Transverse colon (tissue), 4 donors: ENCODE data around the gene SCG2. TPM values are rescaled to one million over a fixed set of nuclear protein-coding genes. Genes with fewer than 3 reads are reported as not detected.

Source experiments
- DNase-seq: peaks from one replicate; pipeline ENCODE4 v3.0.0-alpha.2; 2019
- H3K27ac ChIP-seq, 4 donors: fragments of 200-600 bp; sonication (generic); 2 replicates each; pipeline ENCODE4 v1.5.1; 2016 to 2018; ENCODE audit warnings: inconsistent platforms in 4 of 4
- H3K27me3 ChIP-seq: fragments of 200-600 bp; sonication (generic); 2 replicates; pipeline ENCODE4 v1.5.1; 2017; ENCODE audit warnings: inconsistent platforms
- H3K36me3 ChIP-seq, 4 donors: fragments of 200-600 bp; sonication (generic); 2 replicates each; pipeline ENCODE4 v1.5.1; 2017 to 2019; ENCODE audit warnings: inconsistent platforms in 4 of 4
- H3K4me1 ChIP-seq, 4 donors: fragments of 200-600 bp; sonication (generic); 2 replicates each; pipeline ENCODE4 v1.5.1; 2017 to 2020; ENCODE audit warnings: inconsistent platforms in 4 of 4
- H3K4me3 ChIP-seq, 4 donors: fragments of 200-600 bp; sonication (generic); 1 replicate in 1 of 4; 2 replicates in 3 of 4; pipeline versions ENCODE4 v1.5.1 to v1.6.1; 2017 to 2019; ENCODE audit warnings: inconsistent platforms in 4 of 4
- H3K9me3 ChIP-seq, 2 donors: fragments of 200-600 bp; sonication (generic); 2 replicates each; pipeline ENCODE4 v1.5.1; 2017 to 2019; ENCODE audit warnings: inconsistent platforms in 2 of 2
- EP300 ChIP-seq: sonication (generic); formaldehyde crosslinking; IDR thresholded peaks from one replicate; pipeline ENCODE4 v1.6.1; 2017; ENCODE audit warnings: antibody characterized with exemption, low read depth
- POLR2A ChIP-seq: fragments of 450-650 bp; IDR thresholded peaks from one replicate; pipeline ENCODE4 v1.6.1; 2016; ENCODE audit warnings: antibody characterized with exemption, mild to moderate bottlenecking, moderate library complexity
- POLR2AphosphoS5 ChIP-seq, 3 donors: sonication (generic); formaldehyde crosslinking; IDR thresholded peaks; one replicate each; pipeline ENCODE4 v1.6.1; 2016; ENCODE audit warnings: antibody characterized with exemption in 3 of 3
- WGBS, 2 donors: methylation state at CpG; one replicate each; pipeline ENCODE4 v1.1.5; 2018; ENCODE audit warnings: low coverage in 1 of 2; 5-methylcytosine and 5-hydroxymethylcytosine counted together
- in situ Hi-C, 4 donors: fragments of 200-750 bp; cut with MboI; loops; one replicate each; pipeline versions ENCODE4 v1.15.0 to v1.15.1; 2017; ENCODE audit warnings: low sequenced_read_pairs in 3 of 4, low pct_ligation_motif_present in 1 of 4, low pct_unique_long_range_greater_than_20kb in 1 of 4
- intact Hi-C: fragments of 100-400 bp; cut with DNase I; formaldehyde crosslinking; loops from one replicate; pipeline ENCODE4 v1.15.1; 2023; ENCODE audit warnings: low total_unique reads
- total RNA-seq, 4 donors: library from RNA; depleted of rRNA; stranded (reverse); fragments of >200 nt; gene quantifications; one replicate each; pipeline ENCODE4 v1.1.0, GENCODE V29; 2016
- TF ChIP-seq, protein P1 (sequence below), 5 experiments: fragments of 200-600 bp in 3 of 5; fragments of 450-650 bp in 2 of 5; sonication (generic) in 3 of 5; IDR thresholded peaks; 1 replicate in 2 of 5; 2 replicates in 3 of 5; pipeline ENCODE4 v1.5.1; 2016 to 2017; ENCODE audit warnings: antibody characterized with exemption in 5 of 5, inconsistent platforms in 3 of 5, mild to moderate bottlenecking in 2 of 5, moderate library complexity in 1 of 5

Gene SCG2
- total RNA-seq, 4 donors from 2014 or later, result 0.37 to 9.6 (median 4.5) TPM

- no peaks in the 10 kb centered on the region for H3K9me3 ChIP-seq
- no peak for DNase-seq
- intact Hi-C loops (no loop called here), in situ Hi-C loops (loop anchor here in 1 of 4 donors (25.0 kb wide), 1 partner anchor 615 kb away; no protein-coding TSS in a partner anchor)
- 75 to 90% methylated on average over 5 of the region's 5 CpGs for WGBS, 2 donors
- no peaks in the 10 kb centered on the region for H3K27me3 ChIP-seq
- H3K27ac ChIP-seq, result no peak overlapping the region
- no peaks in the 10 kb centered on the region for H3K4me1 ChIP-seq
- TF ChIP-seq, protein P1, sequence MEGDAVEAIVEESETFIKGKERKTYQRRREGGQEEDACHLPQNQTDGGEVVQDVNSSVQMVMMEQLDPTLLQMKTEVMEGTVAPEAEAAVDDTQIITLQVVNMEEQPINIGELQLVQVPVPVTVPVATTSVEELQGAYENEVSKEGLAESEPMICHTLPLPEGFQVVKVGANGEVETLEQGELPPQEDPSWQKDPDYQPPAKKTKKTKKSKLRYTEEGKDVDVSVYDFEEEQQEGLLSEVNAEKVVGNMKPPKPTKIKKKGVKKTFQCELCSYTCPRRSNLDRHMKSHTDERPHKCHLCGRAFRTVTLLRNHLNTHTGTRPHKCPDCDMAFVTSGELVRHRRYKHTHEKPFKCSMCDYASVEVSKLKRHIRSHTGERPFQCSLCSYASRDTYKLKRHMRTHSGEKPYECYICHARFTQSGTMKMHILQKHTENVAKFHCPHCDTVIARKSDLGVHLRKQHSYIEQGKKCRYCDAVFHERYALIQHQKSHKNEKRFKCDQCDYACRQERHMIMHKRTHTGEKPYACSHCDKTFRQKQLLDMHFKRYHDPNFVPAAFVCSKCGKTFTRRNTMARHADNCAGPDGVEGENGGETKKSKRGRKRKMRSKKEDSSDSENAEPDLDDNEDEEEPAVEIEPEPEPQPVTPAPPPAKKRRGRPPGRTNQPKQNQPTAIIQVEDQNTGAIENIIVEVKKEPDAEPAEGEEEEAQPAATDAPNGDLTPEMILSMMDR (IDR thresholded peaks at IDR 0.05), result no peak
- TF ChIP-seq EP300 (no peak), POLR2A (no peak), POLR2AphosphoS5 (IDR thresholded peaks at IDR 0.05) (no peak)
- H3K36me3 ChIP-seq, result no peaks in the 10 kb centered on the region
- H3K4me3 ChIP-seq, result no peak overlapping the region
These were observed 25.3 kb downstream of the SCG2 start for GRCh38 chr2:223576873-223577272.

GRCh38 chr2:223570784-223571183 is 31.4 kb downstream of the SCG2 start:
- TF ChIP-seq POLR2A, result no peak
- TF ChIP-seq, protein P1 (IDR thresholded peaks at IDR 0.05), result no peak
- TF ChIP-seq POLR2AphosphoS5 (IDR thresholded peaks at IDR 0.05), result no peak
- TF ChIP-seq EP300, result no peak
- no peaks in the 10 kb centered on the region for H3K9me3 ChIP-seq
- no peak for DNase-seq
- no peaks in the 10 kb centered on the region for H3K27me3 ChIP-seq
- H3K27ac ChIP-seq, result no peak overlapping the region
- WGBS, 2 donors, result 80 to 89% methylated on average over 2 of the region's 2 CpGs
- intact Hi-C loops, result no loop called here
- H3K4me1 ChIP-seq, result no peaks in the 10 kb centered on the region
- H3K4me3 ChIP-seq, result no peak overlapping the region
- no peaks in the 10 kb centered on the region for H3K36me3 ChIP-seq
- in situ Hi-C loops, result no loop called here

DNA sequence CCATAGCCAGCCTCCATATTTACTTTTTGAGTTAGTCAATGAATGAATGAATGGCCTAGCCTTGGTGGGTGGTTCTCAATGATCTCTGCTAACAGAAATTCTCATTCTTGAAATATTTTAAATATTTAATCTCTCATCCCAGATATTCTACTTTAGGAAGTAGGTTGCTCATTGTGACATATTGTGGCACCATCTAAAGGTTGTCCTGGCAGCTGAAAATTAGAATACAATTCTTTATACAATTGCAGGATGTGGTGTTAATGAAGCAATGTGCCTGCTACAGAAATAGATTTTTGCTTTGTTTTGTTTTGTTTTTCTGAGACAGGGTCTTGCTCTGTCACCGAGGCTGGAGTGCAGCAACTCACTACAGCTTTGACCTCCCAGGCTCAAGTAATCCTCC is 35.8 kb downstream of the SCG2 start:
- no peak for DNase-seq
- in situ Hi-C loops, result no loop called here
- H3K27ac ChIP-seq, result no peak overlapping the region
- H3K27me3 ChIP-seq, result no peaks in the 10 kb centered on the region
- H3K4me1 ChIP-seq, result no peaks in the 10 kb centered on the region
- TF ChIP-seq POLR2A (no peak), POLR2AphosphoS5 (IDR thresholded peaks at IDR 0.05) (no peak), EP300 (no peak)
- TF ChIP-seq, protein P1 (IDR thresholded peaks at IDR 0.05), result no peak
- H3K36me3 ChIP-seq, result no peaks in the 10 kb centered on the region
- no peaks in the 10 kb centered on the region for H3K9me3 ChIP-seq
- intact Hi-C loops, result loop anchor here (10.0 kb wide), 1 partner anchor 1418 kb away; no protein-coding TSS in a partner anchor
- 60 to 68% methylated on average over 1 of the region's 1 CpG for WGBS, 2 donors
- H3K4me3 ChIP-seq, result no peak overlapping the region

DNA sequence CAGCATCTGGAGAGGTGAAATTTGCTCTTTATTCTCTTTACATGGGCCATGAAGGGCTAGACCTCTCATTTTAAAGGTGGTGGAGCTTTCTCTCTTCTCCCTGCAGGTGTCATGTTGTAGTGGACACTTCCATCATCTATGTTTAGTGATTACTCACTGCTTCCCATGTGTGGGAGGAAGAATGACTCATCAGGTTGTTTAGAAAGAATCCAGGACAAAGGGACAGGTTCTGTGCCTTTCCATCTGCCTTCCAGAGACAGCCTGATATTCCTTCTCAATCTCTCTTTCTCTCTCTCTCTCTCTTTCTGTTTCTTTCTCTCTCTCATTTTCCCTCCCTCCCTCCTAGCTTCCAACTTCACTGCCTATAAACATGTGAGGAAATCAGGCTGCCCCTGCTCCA is 38.7 kb downstream of the SCG2 start:
- no peak for DNase-seq
- no peaks in the 10 kb centered on the region for H3K9me3 ChIP-seq
- TF ChIP-seq POLR2A (no peak), EP300 (no peak), POLR2AphosphoS5 (IDR thresholded peaks at IDR 0.05) (no peak)
- TF ChIP-seq, protein P1 (IDR thresholded peaks at IDR 0.05), result no peak
- no peaks in the 10 kb centered on the region for H3K27me3 ChIP-seq
- in situ Hi-C loops, result no loop called here
- no peak overlapping the region for H3K27ac ChIP-seq
- no peaks in the 10 kb centered on the region for H3K36me3 ChIP-seq
- no peak overlapping the region for H3K4me3 ChIP-seq
- H3K4me1 ChIP-seq, result no peaks in the 10 kb centered on the region
- intact Hi-C loops, result loop anchor here (10.0 kb wide), 1 partner anchor 1421 kb away; no protein-coding TSS in a partner anchor
